GM12878 (cell line): ENCODE data around the gene RYR2. TPM values are rescaled to one million over a fixed set of nuclear protein-coding genes. Genes with fewer than 3 reads are reported as not detected.

Experiments
- ATAC-seq: fragments of 200-7000 bp; cut with Tn5 transposase; 3 replicates; pipeline ENCODE4 v1.9.1; 2020; ENCODE audit warnings: mild to moderate bottlenecking, moderate library complexity
- BruUV-seq: library from RNA; stranded (reverse); fragments of 400-500 nt; replicated peaks from 2 replicates; lab custom pipeline; 2021; lab: Mats Ljungman, UMichigan
- CTCF ChIA-PET: fragments of 300-600 bp; sonication (Branson Sonifier 250); formaldehyde crosslinking; extraction: SDS; loops from one replicate; lab custom pipeline; 2021; ENCODE audit warnings: inconsistent platforms; lab: Yijun Ruan, JAX
- POLR2A ChIA-PET: fragments of 350-600 bp; formaldehyde crosslinking; extraction: SDS; loops from one replicate; lab custom pipeline; 2021; ENCODE audit warnings: inconsistent platforms; lab: Charles Lee
- RAD21 ChIA-PET: fragments of 300-600 bp; sonication (Branson Sonifier 250); formaldehyde crosslinking; loops from one replicate; lab custom pipeline; 2023; ENCODE audit warnings: antibody characterized with exemption; ENCODE audit not compliant: unreplicated experiment; lab: Charles Lee
- SMC1A ChIA-PET: fragments of 300-600 bp; sonication (Branson Sonifier 250); formaldehyde crosslinking; loops from one replicate; lab custom pipeline; 2023; ENCODE audit not compliant: unreplicated experiment, uncharacterized antibody; lab: Charles Lee
- DNase-seq: peaks from one replicate; pipeline ENCODE4 v3.0.0-alpha.2; 2011; ENCODE audit warnings: low read depth, low spot score
- FAIRE-seq: peaks from 3 replicates; lab custom pipeline; 2011; peaks lifted over from hg19 to GRCh38; lab: Jason Lieb, UNC
- H2AFZ ChIP-seq: 2 replicates; pipeline ENCODE4 v1.6.0; 2011; ENCODE audit warnings: low read depth, low read length, control low read depth; ENCODE audit not compliant: control insufficient read depth
- H3K27ac ChIP-seq: 2 replicates; pipeline ENCODE4 v1.5.1; 2011; ENCODE audit warnings: control low read depth; ENCODE audit not compliant: control insufficient read depth, insufficient read depth
- H3K27me3 ChIP-seq, 2 experiments: replicated peaks in 1 of 2; 2 replicates each; pipeline versions ENCODE4 v1.6.0 to v1.6.1; 2011; ENCODE audit warnings: low read length in 1 of 2; ENCODE audit not compliant: control insufficient read depth in 2 of 2, insufficient read depth in 2 of 2
- H3K36me3 ChIP-seq, 2 experiments: 2 replicates each; pipeline ENCODE4 v1.5.1; 2011; ENCODE audit warnings: low read length in 1 of 2; ENCODE audit not compliant: control insufficient read depth in 2 of 2, insufficient read depth in 2 of 2
- H3K4me1 ChIP-seq: 2 replicates; pipeline ENCODE4 v1.6.1; 2011; ENCODE audit warnings: mild to moderate bottlenecking, low read length, moderate library complexity, mixed read lengths; ENCODE audit not compliant: control insufficient read depth, insufficient read depth
- H3K4me2 ChIP-seq: 2 replicates; pipeline ENCODE4 v1.6.0; 2011; ENCODE audit warnings: control low read depth; ENCODE audit not compliant: control insufficient read depth, insufficient read depth
- H3K4me3 ChIP-seq: fragments of 200-600 bp; sonication (generic); 2 replicates; pipeline ENCODE4 v1.5.1; 2016
- H3K79me2 ChIP-seq: 2 replicates; pipeline ENCODE4 v1.6.0; 2011; ENCODE audit warnings: low read length; ENCODE audit not compliant: control insufficient read depth, insufficient read depth
- H3K9ac ChIP-seq: 2 replicates; pipeline ENCODE4 v1.8.0; 2011; ENCODE audit warnings: low read length, control low read depth, mixed read lengths; ENCODE audit not compliant: control insufficient read depth, insufficient read depth
- H3K9me3 ChIP-seq: replicated peaks from 3 replicates; pipeline ENCODE4 v1.5.1; 2011; ENCODE audit warnings: mild to moderate bottlenecking, low read length; ENCODE audit not compliant: control insufficient read depth, insufficient read depth
- H4K20me1 ChIP-seq: 2 replicates; pipeline ENCODE4 v1.6.0; 2011; ENCODE audit not compliant: control insufficient read depth, insufficient read depth
- CUX1 ChIP-seq: IDR thresholded peaks from 2 replicates; pipeline ENCODE4 v1.6.1; 2012; ENCODE audit warnings: improper control_type of control experiment, low read depth, low read length; ENCODE audit not compliant: insufficient replicate concordance
- EZH2 ChIP-seq: IDR thresholded peaks from 2 replicates; pipeline ENCODE4 v1.6.1; 2012; ENCODE audit warnings: low read depth, mild to moderate bottlenecking, control low read depth, inconsistent platforms, low read length, borderline replicate concordance; ENCODE audit not compliant: control insufficient read depth
- IKZF2 ChIP-seq, 2 experiments: fragments of 450-650 bp; IDR thresholded peaks; 2 replicates each; pipeline ENCODE4 v1.6.1; 2017; ENCODE audit warnings: mild to moderate bottlenecking in 2 of 2, moderate library complexity in 2 of 2
- MTA2 ChIP-seq: fragments of 450-650 bp; IDR thresholded peaks from 2 replicates; pipeline ENCODE4 v1.6.1; 2016; ENCODE audit warnings: low read depth, mild to moderate bottlenecking, moderate library complexity
- RBBP5 ChIP-seq: fragments of 200-600 bp; sonication (generic); conservative IDR thresholded peaks from 2 replicates; pipeline ENCODE4 v1.6.1; 2016
- WGBS: methylation state at CpG from one replicate; pipeline ENCODE4 v1.1.6; 2016; ENCODE audit warnings: low lambda C conversion rate; ENCODE audit not compliant: insufficient replicate concordance, insufficient coverage; ENCODE audit errors: missing lambda C conversion rate; 5-methylcytosine and 5-hydroxymethylcytosine counted together
- in situ Hi-C: fragments of 300-500 bp; cut with MboI; formaldehyde crosslinking; loops from 9 replicates; pipeline ENCODE4 v1.14.3; 2018; ENCODE audit warnings: mixed read lengths
- intact Hi-C: fragments of 100-400 bp; cut with micrococcal nuclease; formaldehyde crosslinking; loops from one replicate; pipeline ENCODE4 v1.14.2; 2022; ENCODE audit not compliant: unreplicated experiment
- polyA plus RNA-seq, 11 experiments: library from polyadenylated mRNA; depleted of rRNA in 4 of 11; unstranded in 6 of 11; stranded (reverse) in 5 of 11; fragments of >200 nt; fragmentation: Nextera tagmentation in 4 of 11; fragmentation: Illumina TruSeq in 1 of 11; extraction: Ambion mirVana in 4 of 11; extraction: Trizol in 1 of 11; gene quantifications; 1 replicate in 1 of 11; 2 replicates in 10 of 11; pipeline versions ENCODE4 v1.2.1 to v1.2.3, GENCODE V29; 2011 to 2016; ENCODE audit warnings: inconsistent platforms in 2 of 11, missing spikeins in 2 of 11, low read depth in 1 of 11
- total RNA-seq, 4 experiments: library from RNA; depleted of rRNA in 3 of 4; stranded (reverse); fragments of >200 nt in 3 of 4; fragmentation: Illumina TruSeq in 1 of 4; extraction: Trizol in 1 of 4; gene quantifications; 2 replicates each; pipeline versions ENCODE4 v1.2.1 to v1.2.3, GENCODE V29; 2013 to 2021
- TF ChIP-seq, protein P1 (sequence below): fragments of 450-650 bp; IDR thresholded peaks from 2 replicates; pipeline ENCODE4 v1.6.1; 2017; ENCODE audit warnings: mild to moderate bottlenecking
- TF ChIP-seq, protein P2 (sequence below): fragments of 450-650 bp; IDR thresholded peaks from 2 replicates; pipeline ENCODE4 v1.6.1; 2014; ENCODE audit warnings: mild to moderate bottlenecking

Gene RYR2
- total and polyA plus RNA-seq, 10 of the 15 experiments (the other 5 are each of a cell fraction or from before 2014, with no cell fraction given): 0.01 to 0.04 TPM; not detected in 8

DNA sequence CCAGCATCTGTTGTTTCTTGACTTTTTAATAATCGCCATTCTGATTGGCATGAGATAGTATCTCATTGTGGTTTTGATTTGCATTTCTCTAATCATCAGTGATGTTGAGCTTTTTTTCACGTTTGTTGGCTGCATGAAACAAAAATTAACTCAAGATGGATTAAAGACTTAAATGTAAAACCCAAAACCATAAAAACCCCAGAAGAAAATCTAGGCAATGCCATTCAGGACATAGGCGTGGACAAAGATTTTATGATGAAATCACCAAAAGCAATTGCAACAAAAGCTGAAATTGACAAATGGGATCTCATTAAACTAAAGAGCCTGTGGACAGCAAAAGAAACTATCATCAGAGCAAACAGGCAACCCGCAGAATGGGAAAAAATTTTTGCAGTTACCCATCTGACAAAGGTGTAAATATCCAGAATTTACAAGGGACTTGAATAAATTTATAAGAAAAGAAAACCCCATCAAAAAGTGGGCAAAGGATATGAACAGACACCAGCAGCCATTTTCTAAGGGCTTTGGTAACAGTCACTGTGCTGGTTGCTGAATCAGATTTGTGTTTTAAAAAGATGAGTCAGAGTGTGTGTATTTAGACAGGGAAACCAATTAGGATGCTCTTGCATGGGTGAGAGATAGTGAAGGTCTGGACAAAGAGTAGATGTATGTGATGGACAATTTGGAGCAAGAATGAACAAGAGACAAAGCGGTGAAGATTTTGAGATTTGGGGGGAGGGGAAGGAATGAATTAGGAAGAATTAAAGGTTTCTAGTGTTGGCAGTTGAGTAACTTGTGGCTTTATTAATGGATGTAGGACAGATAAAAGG, 110.7 kb downstream of the RYR2 start:
- in situ Hi-C loops: no loop called here
- no peak for ATAC-seq

More for the DNA sequence above, 110.7 kb downstream of the RYR2 start:
- ChIA-PET SMC1A (no interaction called here), POLR2A (no interaction called here), RAD21 (no interaction called here), CTCF (no interaction called here)
- Histone ChIP-seq H3K9ac (no peak overlapping the region), H3K27me3 (no peaks in the 10 kb centered on the region), H3K4me2 (no peak overlapping the region), H2AFZ (no peak overlapping the region), H3K9me3 (no peaks in the 10 kb centered on the region), H3K27ac (no peak overlapping the region), H3K4me3 (no peak overlapping the region), H4K20me1 (no peaks in the 10 kb centered on the region), H3K36me3 (no peaks in the 10 kb centered on the region), H3K79me2 (no peaks in the 10 kb centered on the region), H3K4me1 (no peaks in the 10 kb centered on the region)
- DNase-seq (no peak), FAIRE-seq (no peak)
- intact Hi-C loops: no loop called here
- no TSS peak for BruUV-seq
- WGBS: 31% methylated on average over 5 of the region's 5 CpGs
- TF ChIP-seq CUX1 (no peak), MTA2 (no peak), IKZF2 (IDR thresholded peaks at IDR 0.05) (no peak), EZH2 (no peak), RBBP5 (no peak)
- TF ChIP-seq, protein P1, sequence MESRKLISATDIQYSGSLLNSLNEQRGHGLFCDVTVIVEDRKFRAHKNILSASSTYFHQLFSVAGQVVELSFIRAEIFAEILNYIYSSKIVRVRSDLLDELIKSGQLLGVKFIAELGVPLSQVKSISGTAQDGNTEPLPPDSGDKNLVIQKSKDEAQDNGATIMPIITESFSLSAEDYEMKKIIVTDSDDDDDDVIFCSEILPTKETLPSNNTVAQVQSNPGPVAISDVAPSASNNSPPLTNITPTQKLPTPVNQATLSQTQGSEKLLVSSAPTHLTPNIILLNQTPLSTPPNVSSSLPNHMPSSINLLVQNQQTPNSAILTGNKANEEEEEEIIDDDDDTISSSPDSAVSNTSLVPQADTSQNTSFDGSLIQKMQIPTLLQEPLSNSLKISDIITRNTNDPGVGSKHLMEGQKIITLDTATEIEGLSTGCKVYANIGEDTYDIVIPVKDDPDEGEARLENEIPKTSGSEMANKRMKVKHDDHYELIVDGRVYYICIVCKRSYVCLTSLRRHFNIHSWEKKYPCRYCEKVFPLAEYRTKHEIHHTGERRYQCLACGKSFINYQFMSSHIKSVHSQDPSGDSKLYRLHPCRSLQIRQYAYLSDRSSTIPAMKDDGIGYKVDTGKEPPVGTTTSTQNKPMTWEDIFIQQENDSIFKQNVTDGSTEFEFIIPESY: no peak
- TF ChIP-seq, protein P2, sequence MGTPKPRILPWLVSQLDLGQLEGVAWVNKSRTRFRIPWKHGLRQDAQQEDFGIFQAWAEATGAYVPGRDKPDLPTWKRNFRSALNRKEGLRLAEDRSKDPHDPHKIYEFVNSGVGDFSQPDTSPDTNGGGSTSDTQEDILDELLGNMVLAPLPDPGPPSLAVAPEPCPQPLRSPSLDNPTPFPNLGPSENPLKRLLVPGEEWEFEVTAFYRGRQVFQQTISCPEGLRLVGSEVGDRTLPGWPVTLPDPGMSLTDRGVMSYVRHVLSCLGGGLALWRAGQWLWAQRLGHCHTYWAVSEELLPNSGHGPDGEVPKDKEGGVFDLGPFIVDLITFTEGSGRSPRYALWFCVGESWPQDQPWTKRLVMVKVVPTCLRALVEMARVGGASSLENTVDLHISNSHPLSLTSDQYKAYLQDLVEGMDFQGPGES: no peak
